22Rv1 (cell line): Measurements from ENCODE around the gene WSCD2.
"Not testable (repeated sequence)": the region's sequence is repeated elsewhere in the genome, so short reads cannot be mapped to it uniquely, and the experiment has no call there.

Source experiments
- H3K27ac ChIP-seq: fragments of 450-650 bp; 2 replicates; pipeline ENCODE4 v1.5.1; 2017
- CTCF ChIP-seq: fragments of 450-650 bp; IDR thresholded peaks from 2 replicates; pipeline ENCODE4 v1.5.1; 2017; ENCODE audit warnings: mild to moderate bottlenecking
- ZFX ChIP-seq: fragments of 450-650 bp; IDR thresholded peaks from 2 replicates; pipeline ENCODE4 v1.6.1; 2017; ENCODE audit warnings: antibody characterized with exemption, borderline replicate concordance

WSCD2 gene

GRCh38 chr12:108213871-108214445 lies 84.9 kb downstream of the WSCD2 start:
- TF ChIP-seq ZFX (no peak), CTCF (no peak)
- H3K27ac ChIP-seq, result no peak overlapping the region

GRCh38 chr12:108214486-108214885 lies 85.4 kb downstream of the WSCD2 start:
- no peak for TF ChIP-seq ZFX
- no peak for TF ChIP-seq CTCF
- H3K27ac ChIP-seq, result no peak overlapping the region

GRCh38 chr12:108215458-108215857 lies 86.4 kb downstream of the WSCD2 start:
- H3K27ac ChIP-seq, result no peak overlapping the region
- TF ChIP-seq ZFX (no peak), CTCF (no peak)

- TF ChIP-seq CTCF, result no peak
- TF ChIP-seq ZFX, result no peak
These were observed 89.8 kb downstream of the WSCD2 start for GRCh38 chr12:108218921-108219320.

GRCh38 chr12:108225101-108225500 lies 96.0 kb downstream of the WSCD2 start:
- H3K27ac ChIP-seq, result not testable (repeated sequence)

More at GRCh38 chr12:108218921-108219320, 89.8 kb downstream of the WSCD2 start:
- H3K27ac ChIP-seq, result no peak overlapping the region

- no peak overlapping the region for H3K27ac ChIP-seq
- no peak for TF ChIP-seq CTCF
These were observed 97.8 kb downstream of the WSCD2 start for GRCh38 chr12:108226866-108227265.

GRCh38 chr12:108228746-108229145 lies 99.7 kb downstream of the WSCD2 start:
- H3K27ac ChIP-seq, result no peak overlapping the region
- TF ChIP-seq ZFX (no peak), CTCF (no peak)
